ENCODE measurements around the gene UBE3C.
A peak's percentile ranks its signal among the peaks of the same experiment; 100 is the strongest.
"Not testable (repeated sequence)": the region's sequence is repeated elsewhere in the genome, so short reads cannot be mapped to it uniquely, and the experiment has no call there.

Gene UBE3C

GRCh38 chr7:157222687-157223086, 84.0 kb downstream of the UBE3C start:
- Mint-ChIP-seq H3K4me3 (no peak overlapping the region), H3K9me3 (no peaks in the 10 kb centered on the region), H3K4me1 (ENCODE audit: low read depth) (peaks cover 6% of the 10 kb centered on the region), H3K36me3 (ENCODE audit: low read depth) (peaks cover 93% of the 10 kb centered on the region), H3K27me3 (no peaks in the 10 kb centered on the region), H3K27ac (peak overlapping the region; percentile 13)
- no peak for DNase-seq

- Mint-ChIP-seq H3K27ac (no peak overlapping the region), H3K4me3 (no peak overlapping the region), H3K9me3 (no peaks in the 10 kb centered on the region), H3K4me1 (ENCODE audit: low read depth) (no peaks in the 10 kb centered on the region), H3K27me3 (no peaks in the 10 kb centered on the region), H3K36me3 (ENCODE audit: low read depth) (peaks cover 92% of the 10 kb centered on the region)
- no peak for DNase-seq
These were observed 85.9 kb downstream of the UBE3C start for GRCh38 chr7:157224627-157225026.

- DNase-seq: peak; percentile 44
- Mint-ChIP-seq H3K27ac (no peak overlapping the region), H3K9me3 (no peaks in the 10 kb centered on the region), H3K27me3 (no peaks in the 10 kb centered on the region), H3K36me3 (ENCODE audit: low read depth) (peaks cover 93% of the 10 kb centered on the region), H3K4me3 (no peak overlapping the region), H3K4me1 (ENCODE audit: low read depth) (peaks cover 2% of the 10 kb centered on the region)
These were observed 90.2 kb downstream of the UBE3C start for GRCh38 chr7:157228864-157229422.

- H3K4me3 Mint-ChIP-seq: no peak overlapping the region
- DNase-seq: no peak
- no peaks in the 10 kb centered on the region for H3K27me3 Mint-ChIP-seq
- no peaks in the 10 kb centered on the region for H3K9me3 Mint-ChIP-seq
- peaks cover 2% of the 10 kb centered on the region for H3K4me1 Mint-ChIP-seq (ENCODE audit: low read depth)
- H3K36me3 Mint-ChIP-seq (ENCODE audit: low read depth): peaks cover 96% of the 10 kb centered on the region
- H3K27ac Mint-ChIP-seq: no peak overlapping the region
These were observed 95.0 kb downstream of the UBE3C start for GRCh38 chr7:157233677-157234076.

GRCh38 chr7:157234271-157234670, 95.5 kb downstream of the UBE3C start:
- no peak for DNase-seq
- peaks cover 2% of the 10 kb centered on the region for H3K4me1 Mint-ChIP-seq (ENCODE audit: low read depth)
- no peak overlapping the region for H3K4me3 Mint-ChIP-seq
- no peaks in the 10 kb centered on the region for H3K9me3 Mint-ChIP-seq
- no peaks in the 10 kb centered on the region for H3K27me3 Mint-ChIP-seq
- peaks cover 96% of the 10 kb centered on the region for H3K36me3 Mint-ChIP-seq (ENCODE audit: low read depth)
- no peak overlapping the region for H3K27ac Mint-ChIP-seq

- peaks cover 2% of the 10 kb centered on the region for H3K4me1 Mint-ChIP-seq (ENCODE audit: low read depth)
- H3K27me3 Mint-ChIP-seq: no peaks in the 10 kb centered on the region
- no peak overlapping the region for H3K27ac Mint-ChIP-seq
- H3K4me3 Mint-ChIP-seq: no peak overlapping the region
- H3K9me3 Mint-ChIP-seq: no peaks in the 10 kb centered on the region
- H3K36me3 Mint-ChIP-seq (ENCODE audit: low read depth): peaks cover 95% of the 10 kb centered on the region
- DNase-seq: no peak
These were observed 96.9 kb downstream of the UBE3C start for GRCh38 chr7:157235357-157236333.

- Mint-ChIP-seq H3K36me3 (ENCODE audit: low read depth) (peaks cover 91% of the 10 kb centered on the region), H3K4me3 (no peak overlapping the region), H3K9me3 (no peaks in the 10 kb centered on the region), H3K27ac (peak overlapping the region; percentile 60), H3K4me1 (ENCODE audit: low read depth) (peaks cover 2% of the 10 kb centered on the region), H3K27me3 (no peaks in the 10 kb centered on the region)
- no peak for DNase-seq
These were observed 99.4 kb downstream of the UBE3C start for GRCh38 chr7:157238087-157238486.

GRCh38 chr7:157239571-157240270, 101.0 kb downstream of the UBE3C start:
- Mint-ChIP-seq H3K36me3 (ENCODE audit: low read depth) (peaks cover 81% of the 10 kb centered on the region), H3K9me3 (no peaks in the 10 kb centered on the region), H3K4me3 (no peak overlapping the region), H3K4me1 (ENCODE audit: low read depth) (no peaks in the 10 kb centered on the region), H3K27me3 (no peaks in the 10 kb centered on the region), H3K27ac (peak overlapping the region; percentile 53)
- no peak for DNase-seq

GRCh38 chr7:157241631-157242030, 102.9 kb downstream of the UBE3C start:
- no peak overlapping the region for H3K4me3 Mint-ChIP-seq
- H3K27me3 Mint-ChIP-seq: no peaks in the 10 kb centered on the region
- peaks cover 76% of the 10 kb centered on the region for H3K36me3 Mint-ChIP-seq (ENCODE audit: low read depth)
- no peaks in the 10 kb centered on the region for H3K9me3 Mint-ChIP-seq
- H3K4me1 Mint-ChIP-seq (ENCODE audit: low read depth): no peaks in the 10 kb centered on the region
- DNase-seq: no peak
- H3K27ac Mint-ChIP-seq: no peak overlapping the region

GRCh38 chr7:157244516-157245294, 106.0 kb downstream of the UBE3C start:
- no peak for DNase-seq
- Mint-ChIP-seq H3K27ac (peak overlapping the region; percentile 20), H3K4me1 (ENCODE audit: low read depth) (no peaks in the 10 kb centered on the region), H3K9me3 (no peaks in the 10 kb centered on the region), H3K36me3 (ENCODE audit: low read depth) (peaks cover 74% of the 10 kb centered on the region), H3K4me3 (no peak overlapping the region), H3K27me3 (no peaks in the 10 kb centered on the region)

- no peak for DNase-seq
These were observed 107.3 kb downstream of the UBE3C start for GRCh38 chr7:157246052-157246451.

GRCh38 chr7:157248659-157249058, 109.9 kb downstream of the UBE3C start:
- H3K27me3 Mint-ChIP-seq: no peaks in the 10 kb centered on the region
- DNase-seq: no peak
- H3K4me3 Mint-ChIP-seq: no peak overlapping the region
- peaks cover 2% of the 10 kb centered on the region for H3K4me1 Mint-ChIP-seq (ENCODE audit: low read depth)
- H3K9me3 Mint-ChIP-seq: no peaks in the 10 kb centered on the region
- H3K36me3 Mint-ChIP-seq (ENCODE audit: low read depth): peaks cover 79% of the 10 kb centered on the region
- H3K27ac Mint-ChIP-seq: no peak overlapping the region

More at GRCh38 chr7:157246052-157246451, 107.3 kb downstream of the UBE3C start:
- Mint-ChIP-seq H3K4me3 (no peak overlapping the region), H3K9me3 (no peaks in the 10 kb centered on the region), H3K36me3 (ENCODE audit: low read depth) (peaks cover 75% of the 10 kb centered on the region), H3K27me3 (no peaks in the 10 kb centered on the region), H3K4me1 (ENCODE audit: low read depth) (peaks cover 2% of the 10 kb centered on the region), H3K27ac (no peak overlapping the region)

GRCh38 chr7:157250605-157251228, 112.0 kb downstream of the UBE3C start:
- no peaks in the 10 kb centered on the region for H3K27me3 Mint-ChIP-seq
- H3K4me3 Mint-ChIP-seq: no peak overlapping the region
- H3K4me1 Mint-ChIP-seq (ENCODE audit: low read depth): peaks cover 2% of the 10 kb centered on the region
- H3K36me3 Mint-ChIP-seq (ENCODE audit: low read depth): peaks cover 87% of the 10 kb centered on the region
- H3K27ac Mint-ChIP-seq: no peak overlapping the region
- H3K9me3 Mint-ChIP-seq: no peaks in the 10 kb centered on the region
- DNase-seq: peak; percentile 46

- not testable (repeated sequence) for H3K27me3 Mint-ChIP-seq; H3K4me3 Mint-ChIP-seq; H3K9me3 Mint-ChIP-seq; H3K4me1 Mint-ChIP-seq (ENCODE audit: low read depth); H3K27ac Mint-ChIP-seq
- DNase-seq: peak; percentile 11
- H3K36me3 Mint-ChIP-seq (ENCODE audit: low read depth): peaks cover 87% of the 10 kb centered on the region
These were observed 113.1 kb downstream of the UBE3C start for GRCh38 chr7:157251817-157252216.

All from activated T-cell treated with anti-CD3 and anti-CD28 coated beads, Interleukin-2, amount 50 U/mL, for 24 hours (primary cell).